Peyer's patch (tissue), 4 donors: Measurements from ENCODE around the gene BTN1A1. TPM values are rescaled to one million over a fixed set of nuclear protein-coding genes. Genes with fewer than 3 reads are reported as not detected.

Experiments
- DNase-seq, 3 donors: peaks; one replicate each; pipeline ENCODE4 v3.0.0-alpha.2; 2017 to 2019
- H3K27ac ChIP-seq, 4 donors: fragments of 200-600 bp; sonication (generic); one replicate each; pipeline ENCODE4 v1.5.1; 2016 to 2019
- H3K27me3 ChIP-seq, 2 donors: fragments of 200-600 bp; sonication (generic); one replicate each; pipeline ENCODE4 v1.5.1; 2019
- H3K36me3 ChIP-seq, 3 donors: fragments of 200-600 bp; sonication (generic); one replicate each; pipeline ENCODE4 v1.5.1; 2016 to 2019
- H3K4me1 ChIP-seq, 4 donors: fragments of 200-600 bp; sonication (generic); one replicate each; pipeline ENCODE4 v1.5.1; 2016 to 2019
- H3K4me3 ChIP-seq, 4 donors: fragments of 200-600 bp; sonication (generic); 1 replicate in 3 of 4; 2 replicates in 1 of 4; pipeline ENCODE4 v1.5.1; 2016 to 2019; ENCODE audit warnings: mild to moderate bottlenecking in 1 of 4
- H3K9me3 ChIP-seq, 4 donors: fragments of 200-600 bp; sonication (generic); one replicate each; pipeline ENCODE4 v1.5.1; 2016 to 2019; ENCODE audit warnings: mild to moderate bottlenecking in 1 of 4
- CTCF ChIP-seq, 6 experiments: fragments of 450-650 bp in 4 of 6; fragments of 200-600 bp in 2 of 6; sonication (generic) in 1 of 6; IDR thresholded peaks; one replicate each; pipeline ENCODE4 v1.5.1; 2017 to 2019; ENCODE audit warnings: antibody characterized with exemption in 6 of 6, mild to moderate bottlenecking in 3 of 6, moderate library complexity in 1 of 6
- POLR2A ChIP-seq, 2 donors: fragments of 450-650 bp; IDR thresholded peaks; one replicate each; pipeline ENCODE4 v1.5.1; 2017; ENCODE audit warnings: antibody characterized with exemption in 2 of 2, mild to moderate bottlenecking in 2 of 2, moderate library complexity in 2 of 2
- total RNA-seq, 4 donors: library from RNA; depleted of rRNA; stranded (reverse); fragments of >200 nt; gene quantifications; one replicate each; pipeline ENCODE4 v1.1.0, GENCODE V29; 2016

The BTN1A1 gene
- total RNA-seq, 4 donors from 2014 or later = not detected

- Histone ChIP-seq H3K27me3 (no peaks in the 10 kb centered on the region), H3K4me1 (peaks cover 0 to 19% (median 5%) of the 10 kb centered on the region in 4 donors), H3K36me3 (peaks cover 0 to 17% (median 0%) of the 10 kb centered on the region in 3 donors), H3K9me3 (no peaks in the 10 kb centered on the region), H3K27ac (peak overlapping the region; percentile 86 to 93 (median 90)), H3K4me3 (peak overlapping the region; percentile 30 to 59 (median 40))
- no peak for DNase-seq
- TF ChIP-seq POLR2A (IDR thresholded peaks at IDR 0.05) (no peak), CTCF (IDR thresholded peaks at IDR 0.05) (no peak)
These were observed 26.7 kb upstream of the BTN1A1 start for GRCh38 chr6:26473429-26473757.

GRCh38 chr6:26473758-26474438 is 26.2 kb upstream of the BTN1A1 start:
- no peaks in the 10 kb centered on the region for H3K9me3 ChIP-seq
- TF ChIP-seq CTCF (IDR thresholded peaks at IDR 0.05) (no peak), POLR2A (IDR thresholded peaks at IDR 0.05) (peak; percentile 52 to 82)
- peak overlapping the region; percentile 86 to 93 (median 90) for H3K27ac ChIP-seq
- peaks cover 0 to 12% (median 0%) of the 10 kb centered on the region in 3 donors for H3K36me3 ChIP-seq
- no peaks in the 10 kb centered on the region for H3K27me3 ChIP-seq
- peak overlapping the region; percentile 30 to 59 (median 40) for H3K4me3 ChIP-seq
- DNase-seq = peak; percentile 76 to 94 (median 84)
- peaks cover 0 to 19% (median 5%) of the 10 kb centered on the region in 4 donors for H3K4me1 ChIP-seq

GRCh38 chr6:26474439-26474881 is 25.6 kb upstream of the BTN1A1 start:
- H3K27me3 ChIP-seq = no peaks in the 10 kb centered on the region
- TF ChIP-seq POLR2A (IDR thresholded peaks at IDR 0.05) (no peak), CTCF (IDR thresholded peaks at IDR 0.05) (no peak)
- peaks cover 0 to 6% (median 0%) of the 10 kb centered on the region in 3 donors for H3K36me3 ChIP-seq
- H3K4me1 ChIP-seq = peaks cover 0 to 19% (median 5%) of the 10 kb centered on the region in 4 donors
- DNase-seq = no peak
- peak overlapping the region; percentile 86 to 93 (median 90) for H3K27ac ChIP-seq
- peak overlapping the region; percentile 30 to 59 (median 40) for H3K4me3 ChIP-seq
- no peaks in the 10 kb centered on the region for H3K9me3 ChIP-seq

- H3K4me1 ChIP-seq = peaks cover 0 to 19% (median 5%) of the 10 kb centered on the region in 4 donors
- no peaks in the 10 kb centered on the region for H3K9me3 ChIP-seq
- DNase-seq = no peak
- no peaks in the 10 kb centered on the region for H3K27me3 ChIP-seq
- TF ChIP-seq POLR2A (IDR thresholded peaks at IDR 0.05) (no peak), CTCF (IDR thresholded peaks at IDR 0.05) (no peak)
- H3K27ac ChIP-seq = peak overlapping the region in 3 of 4 donors; percentile 12 to 93 (median 86)
- no peaks in the 10 kb centered on the region for H3K36me3 ChIP-seq
- H3K4me3 ChIP-seq = no peak overlapping the region
These were observed 24.0 kb upstream of the BTN1A1 start for GRCh38 chr6:26475823-26476729.

- peaks cover 0 to 19% (median 5%) of the 10 kb centered on the region in 4 donors for H3K4me1 ChIP-seq
- no peaks in the 10 kb centered on the region for H3K36me3 ChIP-seq
- H3K27me3 ChIP-seq = no peaks in the 10 kb centered on the region
- peak overlapping the region in 2 of 4 donors; percentile 23 to 86 for H3K27ac ChIP-seq
- DNase-seq = no peak
- no peaks in the 10 kb centered on the region for H3K9me3 ChIP-seq
- H3K4me3 ChIP-seq = no peak overlapping the region
- TF ChIP-seq CTCF (IDR thresholded peaks at IDR 0.05) (no peak), POLR2A (IDR thresholded peaks at IDR 0.05) (no peak)
These were observed 23.2 kb upstream of the BTN1A1 start for GRCh38 chr6:26476896-26477295.
